Activated CD8-positive, alpha-beta memory T cell treated with anti-CD3 and anti-CD28 coated beads, Interleukin-2, amount 50 U/mL, for 1 hour (primary cell): ENCODE results near the gene CYLC2.

Experiments used
- DNase-seq: peaks from one replicate; pipeline ENCODE4 v3.0.0-alpha.2; 2020; ENCODE audit errors: extremely low read depth

The CYLC2 gene, protein sequence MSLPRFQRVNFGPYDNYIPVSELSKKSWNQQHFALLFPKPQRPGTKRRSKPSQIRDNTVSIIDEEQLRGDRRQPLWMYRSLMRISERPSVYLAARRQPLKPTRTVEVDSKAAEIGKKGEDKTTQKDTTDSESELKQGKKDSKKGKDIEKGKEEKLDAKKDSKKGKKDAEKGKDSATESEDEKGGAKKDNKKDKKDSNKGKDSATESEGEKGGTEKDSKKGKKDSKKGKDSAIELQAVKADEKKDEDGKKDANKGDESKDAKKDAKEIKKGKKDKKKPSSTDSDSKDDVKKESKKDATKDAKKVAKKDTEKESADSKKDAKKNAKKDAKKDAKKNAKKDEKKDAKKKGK

DNA sequence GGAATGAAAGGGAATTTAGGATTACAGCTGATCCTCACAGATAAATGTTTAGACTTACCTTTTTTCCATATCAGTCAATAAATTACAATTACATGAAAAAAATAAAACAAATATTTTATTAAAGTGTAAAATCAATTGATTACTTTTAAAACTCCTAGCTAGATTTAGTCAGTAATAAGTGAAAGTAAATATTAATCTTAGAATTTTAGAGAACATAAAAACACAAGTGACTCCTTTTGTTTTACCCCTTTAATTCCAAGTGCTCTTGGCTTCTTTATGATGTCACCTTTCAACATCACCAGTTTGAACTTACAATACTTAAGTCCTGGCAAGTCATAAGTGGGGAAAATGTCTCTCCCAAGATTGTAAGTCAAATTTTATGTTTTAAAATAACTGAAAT lies at the start of gene CYLC2:
Gene CYLC2 (plus strand): TSS at position 301 of the 400 bp plus-strand sequence. CDS start 48 bp downstream, at position 349.
- DNase-seq, result no peak

DNA sequence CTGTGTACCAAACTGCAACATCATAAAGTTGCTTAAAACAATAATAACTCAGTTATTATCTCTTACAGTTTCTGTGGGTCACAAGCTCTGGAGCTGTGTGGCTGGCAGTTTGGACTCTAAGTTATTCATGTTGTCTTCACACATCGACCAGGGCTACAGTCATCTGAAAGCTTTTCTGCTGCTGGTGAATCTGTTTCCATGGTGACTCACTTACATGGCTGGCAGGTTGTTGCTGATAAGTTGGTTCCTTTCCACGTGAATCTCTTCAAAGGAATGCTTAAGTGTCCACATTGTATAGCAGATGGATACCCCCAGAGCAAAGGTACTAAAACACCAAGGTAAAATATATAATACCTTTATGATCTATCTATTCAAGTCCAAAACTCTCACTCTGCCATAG lies 44.8 kb upstream of the CYLC2 start:
- no peak for DNase-seq

DNA sequence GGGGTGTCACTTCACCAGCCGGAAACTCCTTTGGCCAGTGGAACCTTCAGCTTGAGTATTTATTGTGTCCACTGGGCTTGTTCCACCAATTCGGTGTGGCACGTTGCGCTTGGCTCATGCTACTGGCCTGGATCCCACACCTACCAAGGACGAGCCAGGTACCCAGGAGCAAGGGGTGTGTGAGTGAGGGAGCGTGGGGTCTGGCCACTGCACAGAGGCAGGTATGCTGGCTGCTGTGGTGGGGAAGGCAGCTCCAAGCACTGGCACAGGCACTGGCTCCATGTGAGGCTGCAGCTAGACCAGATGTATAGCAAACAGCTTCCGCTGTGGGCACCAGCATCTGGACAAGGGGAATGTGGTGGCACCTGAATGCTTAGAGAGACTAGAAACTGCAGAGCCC lies 28.1 kb upstream of the CYLC2 start:
- DNase-seq, result no peak

DNA sequence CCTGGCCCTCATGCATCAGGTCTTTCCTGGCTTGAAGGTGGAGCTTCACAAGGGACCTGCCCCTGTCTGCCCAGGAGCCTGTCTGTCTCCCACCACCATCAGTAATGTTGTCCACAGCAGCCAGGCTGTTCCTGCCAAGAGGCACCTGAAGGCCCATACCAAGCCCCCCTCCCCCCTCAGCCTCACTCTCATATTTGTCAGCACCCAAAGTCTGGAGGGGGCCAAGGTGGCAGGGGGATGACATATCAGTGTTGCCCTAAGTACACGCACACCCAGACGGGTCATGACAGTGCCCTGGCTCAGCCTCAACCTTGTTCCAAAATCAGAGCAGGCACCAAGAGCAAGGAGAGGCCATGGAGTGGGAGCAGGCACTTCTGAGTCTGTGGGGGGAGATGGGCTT lies 27.2 kb upstream of the CYLC2 start:
- DNase-seq, result no peak

DNA sequence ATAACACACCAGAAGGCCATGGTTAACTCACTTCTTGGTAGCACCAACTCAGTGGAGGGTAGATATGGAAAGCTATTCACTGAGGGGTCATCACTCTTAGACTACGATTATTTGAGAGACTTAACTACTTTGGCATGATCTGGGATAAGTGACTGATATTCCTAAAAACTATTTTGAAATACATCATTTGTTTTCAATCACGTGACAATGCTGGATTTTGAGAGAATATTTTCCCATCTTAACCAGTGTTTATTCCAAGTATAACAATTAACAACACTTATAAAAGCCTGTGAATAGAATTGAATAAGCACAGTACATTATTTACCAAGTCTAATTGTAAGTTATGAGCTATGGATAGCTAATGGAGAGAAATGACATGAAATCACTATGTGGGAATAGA lies 22.4 kb upstream of the CYLC2 start:
- DNase-seq, result no peak

DNA sequence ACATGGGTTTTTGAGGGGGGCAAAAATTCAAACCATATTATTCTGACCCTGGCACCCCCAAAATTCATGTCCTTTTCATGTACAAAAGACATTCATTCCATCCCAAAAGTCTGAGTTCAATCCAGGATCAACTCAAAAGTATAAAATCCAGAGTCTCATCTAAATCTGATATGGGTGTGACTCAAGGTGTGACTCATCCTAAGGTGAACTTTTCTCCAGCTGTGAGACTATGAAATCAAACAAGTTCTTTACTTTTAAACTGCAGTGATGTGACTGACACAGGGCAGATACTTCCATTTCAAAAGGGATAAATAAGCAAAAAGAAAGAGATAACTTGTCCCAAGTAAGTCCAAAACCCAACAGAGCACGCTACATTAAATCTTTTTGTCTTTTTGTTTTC lies 20.6 kb upstream of the CYLC2 start:
- DNase-seq, result no peak

DNA sequence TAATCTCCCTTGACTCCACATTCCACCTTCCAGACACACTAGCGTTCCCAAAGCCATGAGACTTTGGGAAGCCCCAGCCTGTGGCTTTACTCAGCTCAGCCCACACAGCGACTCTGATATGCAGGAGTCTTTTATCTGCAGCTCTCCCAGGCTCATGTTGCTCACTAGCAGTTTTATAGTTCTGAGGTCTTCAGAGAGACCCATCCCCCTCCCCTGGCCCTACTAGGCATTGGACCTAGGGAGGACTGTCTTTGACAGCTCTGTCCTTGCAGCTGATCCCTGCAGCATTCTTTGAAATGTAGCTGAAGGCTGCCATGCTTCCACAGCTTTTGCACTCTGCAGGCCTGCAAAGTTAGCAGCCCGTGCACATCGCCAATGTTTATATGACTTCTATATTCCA lies 19.9 kb upstream of the CYLC2 start:
- DNase-seq, result no peak

DNA sequence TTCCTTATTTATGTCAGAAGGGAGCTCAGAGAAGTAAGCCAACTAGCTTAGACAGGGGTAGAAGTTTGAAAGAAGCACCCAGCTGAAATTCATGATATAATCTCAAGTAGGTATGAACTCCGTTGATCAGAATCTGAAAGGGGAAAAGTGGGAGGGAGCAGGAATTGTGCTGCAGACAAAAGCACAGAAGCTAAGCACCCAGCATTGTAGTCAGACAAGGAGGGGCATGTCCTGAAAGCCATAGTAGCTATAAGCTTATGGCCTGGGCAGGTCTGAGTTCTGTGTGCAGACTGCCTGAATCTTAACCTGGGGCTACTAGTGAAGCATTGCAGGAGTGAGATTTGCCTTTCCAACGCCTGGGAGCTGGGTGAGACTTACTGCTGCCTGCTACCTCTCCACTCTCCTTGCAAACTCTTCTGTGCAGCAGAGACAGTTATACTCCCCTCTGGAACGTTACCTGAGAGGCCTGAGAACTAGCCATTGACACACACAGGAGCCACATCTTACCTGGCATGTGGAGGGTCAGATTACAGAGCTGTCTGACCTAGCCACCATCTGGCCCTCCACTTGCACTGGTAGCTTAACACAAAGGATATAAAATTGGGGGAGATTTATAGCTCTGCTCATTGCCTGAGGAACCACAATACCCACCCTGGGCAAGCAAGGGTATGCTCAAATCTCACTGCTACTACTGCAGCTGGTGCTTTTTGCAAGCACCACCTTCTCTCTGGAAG lies 9.8 kb upstream of the CYLC2 start:
- DNase-seq, result no peak

DNA sequence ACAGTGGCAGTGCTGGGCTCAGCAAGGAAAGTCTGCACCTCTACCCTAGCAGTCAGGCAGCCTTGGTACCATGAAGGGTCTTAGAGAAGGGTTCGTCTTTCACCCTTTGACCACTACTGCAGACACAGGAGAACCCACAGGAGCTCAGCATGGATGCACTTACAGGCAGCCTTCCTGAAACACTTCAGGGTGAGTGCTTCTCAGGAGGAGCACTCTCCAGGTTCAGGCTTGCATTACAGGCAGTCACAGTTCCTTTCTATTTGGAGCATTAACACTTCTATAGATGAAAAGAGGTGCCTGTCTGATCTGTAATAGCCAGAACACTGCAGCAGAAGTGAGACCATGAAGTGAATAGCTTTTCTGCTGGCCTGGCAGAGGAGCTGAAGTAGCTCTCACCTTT lies 8.7 kb upstream of the CYLC2 start:
- no peak for DNase-seq

DNA sequence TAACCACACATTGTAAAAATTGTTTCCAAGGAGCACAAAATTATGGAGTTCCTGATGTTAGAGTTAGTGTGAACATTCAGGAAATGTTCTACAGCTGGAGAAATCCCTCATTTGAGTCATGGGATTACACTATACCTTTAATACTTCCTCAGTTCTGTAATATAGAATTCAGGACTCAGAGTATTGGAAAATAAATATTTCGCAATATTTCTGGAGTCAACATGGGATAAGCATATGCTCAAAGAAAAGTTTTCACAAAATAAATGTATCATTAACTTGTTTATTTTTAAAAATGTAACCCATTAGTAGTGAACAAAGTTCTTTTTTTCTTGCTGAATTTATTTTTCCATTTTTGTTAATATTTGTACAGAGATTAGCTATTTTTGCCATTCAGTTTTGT lies 8.6 kb downstream of the CYLC2 start:
- DNase-seq, result no peak

DNA sequence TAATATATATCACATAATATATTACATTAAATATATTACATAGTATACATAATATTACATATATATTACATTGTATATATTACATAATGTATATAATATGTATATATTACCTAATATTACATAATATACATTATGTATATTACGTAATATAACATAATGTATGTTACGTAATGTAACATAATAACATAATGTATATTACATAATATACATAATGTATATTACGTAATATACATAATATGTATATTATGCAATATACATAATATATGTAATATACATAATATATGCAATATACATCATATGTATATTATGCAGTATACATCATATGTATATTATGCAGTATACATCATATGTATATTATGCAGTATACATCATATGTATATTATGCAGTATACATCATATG lies 19.1 kb downstream of the CYLC2 start:
- DNase-seq, result no peak

DNA sequence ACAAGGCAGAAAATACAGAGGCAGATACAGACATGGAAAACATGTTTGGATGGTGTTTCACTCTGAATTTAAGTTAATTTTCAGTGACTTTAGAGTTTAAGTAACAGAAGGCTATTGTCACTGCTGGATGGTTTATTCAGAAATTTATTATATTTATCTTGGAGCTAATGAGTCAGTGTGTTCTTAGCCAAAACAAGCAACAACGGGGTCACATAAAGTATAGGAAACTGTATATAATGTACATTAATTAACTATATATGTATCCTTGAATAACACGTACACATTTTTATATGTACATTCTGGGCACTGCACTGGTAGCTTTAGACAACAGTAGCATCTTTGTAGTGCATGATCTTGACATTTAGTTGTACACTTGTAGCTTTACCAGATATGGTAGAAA lies 30.7 kb downstream of the CYLC2 start:
- DNase-seq, result no peak

DNA sequence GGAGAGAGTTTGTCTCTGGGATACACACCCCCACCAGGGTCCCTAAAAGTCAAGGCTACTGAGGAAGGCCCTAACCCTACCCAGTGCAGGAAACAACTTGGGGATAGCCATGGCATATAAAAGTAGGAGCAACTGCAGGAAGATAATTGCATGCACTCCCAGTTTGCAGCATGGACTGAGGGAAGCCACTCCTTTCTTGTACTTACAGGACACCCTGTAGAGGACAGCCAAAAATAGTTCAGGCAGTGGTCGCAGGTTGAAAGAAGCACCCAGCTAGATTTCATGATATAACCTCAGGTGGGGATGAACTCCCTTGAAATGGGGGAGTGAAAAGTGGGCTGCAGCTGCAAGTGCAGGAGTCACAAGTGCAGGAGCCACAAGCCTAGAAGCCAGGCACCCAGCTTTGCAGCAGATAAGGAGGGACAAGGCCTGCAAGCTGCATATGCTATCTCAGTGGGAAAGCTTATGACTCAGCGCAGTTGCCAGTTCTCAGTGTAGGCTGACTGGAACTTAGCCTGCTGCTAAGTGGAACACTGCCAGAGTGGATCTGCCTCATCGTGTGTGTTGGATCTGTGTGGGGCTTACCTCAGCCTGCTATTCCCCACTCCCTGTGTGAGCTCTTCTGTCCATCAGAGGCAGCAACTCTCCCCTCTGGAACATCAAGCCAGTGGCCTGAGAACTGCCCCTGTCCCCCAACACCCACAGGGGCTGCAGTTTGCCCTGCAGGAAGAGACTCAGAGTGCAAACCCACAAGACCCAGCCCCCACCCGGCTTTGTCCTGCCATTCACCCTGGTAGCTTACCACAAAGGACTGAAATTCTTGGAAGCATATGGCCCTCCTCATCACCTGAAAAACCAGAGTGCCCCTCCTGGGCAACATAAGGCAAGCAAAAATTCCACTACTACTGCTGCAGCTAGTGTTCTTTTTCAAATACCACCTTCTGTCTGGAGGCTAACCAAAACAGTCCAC lies 42.7 kb downstream of the CYLC2 start:
- no peak for DNase-seq

DNA sequence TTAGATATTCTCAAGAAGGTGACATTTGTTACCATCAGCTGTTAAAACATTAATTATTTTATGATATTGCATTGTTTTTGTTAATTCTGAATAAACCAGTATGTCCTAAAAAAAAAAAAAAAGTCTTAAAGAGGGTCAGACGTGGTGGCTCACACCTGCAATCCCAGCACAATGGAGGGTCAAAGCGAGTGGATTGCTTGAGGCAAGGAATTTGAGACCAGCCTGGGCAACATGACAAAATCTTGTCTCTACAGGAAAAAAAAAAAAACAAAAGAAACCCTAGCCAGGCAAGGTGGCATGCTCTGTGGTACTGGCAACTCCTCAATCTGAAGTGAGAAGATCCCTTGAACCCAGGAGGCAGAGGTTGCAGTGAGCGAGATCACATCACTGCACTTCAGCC lies 46.8 kb downstream of the CYLC2 start:
- DNase-seq, result no peak
